ENCODE results near the gene PPFIA2. TPM values are rescaled to one million over a fixed set of nuclear protein-coding genes. Genes with fewer than 3 reads are reported as not detected.

Gene PPFIA2
- total and polyA plus RNA-seq, 10 of the 15 experiments (the other 5 are each of a cell fraction or from before 2014, with no cell fraction given) = 0.06 to 0.39 (median 0.18) TPM; not detected in 6

DNA sequence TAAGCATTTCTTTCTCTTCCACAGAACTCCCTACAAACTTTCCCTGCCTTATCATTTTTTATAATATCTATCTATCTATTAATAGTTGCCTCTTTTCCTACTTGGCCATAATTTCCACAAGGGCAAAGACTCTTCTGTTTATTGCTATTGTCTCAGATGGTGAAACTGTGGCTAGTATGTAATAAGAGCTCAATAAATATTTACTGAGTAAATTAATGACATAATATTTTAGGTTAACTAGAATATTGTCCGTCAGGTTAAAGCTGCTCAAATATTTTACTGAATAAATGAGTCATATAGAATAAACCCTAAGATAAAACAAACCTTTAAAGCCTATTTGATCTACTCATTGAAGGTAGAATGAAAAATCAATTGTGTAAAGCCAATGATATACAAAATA lies 240.5 kb downstream of the PPFIA2 start (continued):
- no peak for TF ChIP-seq ASH2L (IDR thresholded peaks at IDR 0.05; ENCODE audit: borderline replicate concordance, low read depth)

DNA sequence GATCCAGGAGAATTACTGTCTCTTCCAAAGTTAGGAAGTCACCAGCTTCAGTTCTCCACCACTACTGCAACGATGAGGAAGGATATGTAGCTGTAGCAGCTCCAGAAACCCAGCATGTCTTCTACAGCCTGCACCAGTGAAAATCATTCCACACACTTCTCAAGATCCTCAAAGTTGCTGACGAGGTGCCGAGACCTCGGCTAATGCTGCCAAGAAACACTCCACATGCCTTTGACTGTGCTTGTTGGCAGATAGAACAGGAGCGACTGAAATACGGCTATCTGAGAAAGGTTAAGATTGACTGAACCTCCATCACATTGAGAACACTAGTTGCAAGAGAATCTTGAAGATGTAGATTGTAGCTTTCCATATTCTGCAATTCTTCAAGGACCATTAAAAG lies 241.9 kb downstream of the PPFIA2 start:
- TF ChIP-seq BMI1 (IDR thresholded peaks at IDR 0.05; ENCODE audit: borderline replicate concordance) = no peak
- TF ChIP-seq YY1 (IDR thresholded peaks at IDR 0.05; ENCODE audit: low read depth, low read length) = no peak
- no peak for TF ChIP-seq NBN (IDR thresholded peaks at IDR 0.05)
- no peak for TF ChIP-seq EED (IDR thresholded peaks at IDR 0.05; ENCODE audit: low read depth)
- no peak for TF ChIP-seq BRCA1 (IDR thresholded peaks at IDR 0.05; ENCODE audit: low read depth, low read length)
- TF ChIP-seq ZBED1 (IDR thresholded peaks at IDR 0.05; ENCODE audit: borderline replicate concordance) = no peak
- TF ChIP-seq ZZZ3 (IDR thresholded peaks at IDR 0.05; ENCODE audit: control insufficient read depth, insufficient read length, low read depth) = no peak
- ChIA-PET SMC1A (ENCODE audit: uncharacterized antibody, unreplicated experiment) (no interaction called here), CTCF (no interaction called here), POLR2A (no interaction called here), RAD21 (ENCODE audit: unreplicated experiment) (interaction anchor here (0.7 kb wide), 1 partner anchor 83 kb away, joined by 3 read pairs; no protein-coding TSS in a partner anchor)
- H3K79me2 ChIP-seq (ENCODE audit: control insufficient read depth, insufficient read depth, low read length) = no peaks in the 10 kb centered on the region
- no peak overlapping the region for H3K4me3 ChIP-seq
- BruUV-seq (replicated peaks) = no TSS peak
- FAIRE-seq = no peak
- DNase-seq (ENCODE audit: low read depth, low spot score) = no peak
- in situ Hi-C loops (cut with MboI) = no loop called here
- WGBS (ENCODE audit: insufficient coverage, insufficient replicate concordance, low lambda C conversion rate, missing lambda C conversion rate) = 39% methylated on average over 6 of the region's 6 CpGs
- no peak overlapping the region for H3K4me2 ChIP-seq (ENCODE audit: control insufficient read depth, insufficient read depth)
- ATAC-seq = no peak
- H3K36me3 ChIP-seq (ENCODE audit: control insufficient read depth in 2 of 2, insufficient read depth in 2 of 2, low read length in 1 of 2) = no peaks in the 10 kb centered on the region
- H3K9me3 ChIP-seq (replicated peaks; ENCODE audit: control insufficient read depth, insufficient read depth, low read length) = no peaks in the 10 kb centered on the region
- no peak overlapping the region for H3K27ac ChIP-seq (ENCODE audit: control insufficient read depth, insufficient read depth)
- no peak overlapping the region for H2AFZ ChIP-seq (ENCODE audit: control insufficient read depth, low read depth, low read length)
- no peaks in the 10 kb centered on the region for H3K4me1 ChIP-seq (ENCODE audit: control insufficient read depth, insufficient read depth, low read length)
- no peak overlapping the region for H3K9ac ChIP-seq (ENCODE audit: control insufficient read depth, insufficient read depth, low read length)
- intact Hi-C loops (cut with micrococcal nuclease; ENCODE audit: unreplicated experiment) = no loop called here
- no peaks in the 10 kb centered on the region for H4K20me1 ChIP-seq (ENCODE audit: control insufficient read depth, insufficient read depth)
- H3K27me3 ChIP-seq (replicated peaks in 1 of 2; ENCODE audit: control insufficient read depth in 2 of 2, insufficient read depth in 2 of 2, low read length in 1 of 2) = no peaks in the 10 kb centered on the region

All from GM12878 (cell line).